Activated CD8-positive, alpha-beta T cell treated with anti-CD3 and anti-CD28 coated beads for 36 hours (primary cell): ENCODE measurements around the gene KIF26B. TPM values are rescaled to one million over a fixed set of nuclear protein-coding genes. Genes with fewer than 3 reads are reported as not detected.
"Not testable (repeated sequence)": the region's sequence is repeated elsewhere in the genome, so short reads cannot be mapped to it uniquely, and the experiment has no call there.

ENCODE experiments used
- ATAC-seq: fragments of 200-7000 bp; cut with Tn5 transposase; one replicate; pipeline ENCODE4 v1.10.0; 2021; ENCODE audit warnings: mild to moderate bottlenecking, moderate library complexity
- CTCF ChIA-PET: fragments of 350-600 bp; sonication (Branson Sonifier 250); formaldehyde crosslinking; loops from one replicate; lab custom pipeline; 2021; ENCODE audit warnings: antibody characterized with exemption; lab: Charles Lee
- POLR2A ChIA-PET: fragments of 350-600 bp; sonication (Branson Sonifier 250); formaldehyde crosslinking; loops from one replicate; lab custom pipeline; 2021; ENCODE audit warnings: antibody characterized with exemption; lab: Charles Lee
- DNase-seq: peaks from one replicate; pipeline ENCODE4 v3.0.0-alpha.2; 2020
- H3K27ac Mint-ChIP-seq: one replicate; pipeline ENCODE4 v1.8.0; 2021; ENCODE audit warnings: mild to moderate bottlenecking, mixed read lengths
- H3K27me3 Mint-ChIP-seq: one replicate; pipeline ENCODE4 v1.8.0; 2021; ENCODE audit warnings: mixed read lengths
- H3K36me3 Mint-ChIP-seq: one replicate; pipeline ENCODE4 v1.8.0; 2021; ENCODE audit warnings: low read depth, mixed read lengths
- H3K4me1 Mint-ChIP-seq: one replicate; pipeline ENCODE4 v1.8.0; 2021; ENCODE audit warnings: low read depth, mixed read lengths
- H3K4me3 Mint-ChIP-seq: one replicate; pipeline ENCODE4 v1.8.0; 2021; ENCODE audit warnings: mild to moderate bottlenecking, moderate library complexity, mixed read lengths
- H3K9me3 Mint-ChIP-seq: one replicate; pipeline ENCODE4 v1.8.0; 2021; ENCODE audit warnings: mixed read lengths
- intact Hi-C: fragments of 100-400 bp; cut with micrococcal nuclease; formaldehyde crosslinking; loops from one replicate; pipeline ENCODE4 v1.10.0; 2022
- total RNA-seq, 2 experiments: library from RNA; stranded (reverse); gene quantifications; one replicate each; pipeline ENCODE4 v1.2.3, GENCODE V29; 2021
- TF ChIP-seq, protein P1 (sequence below): fragments of 200-600 bp; IDR thresholded peaks from one replicate; pipeline ENCODE4 v1.8.0; 2022; ENCODE audit warnings: antibody characterized with exemption, mild to moderate bottlenecking

Gene KIF26B
- total RNA-seq, 2 experiments from 2014 or later, result 0.16 TPM

DNA sequence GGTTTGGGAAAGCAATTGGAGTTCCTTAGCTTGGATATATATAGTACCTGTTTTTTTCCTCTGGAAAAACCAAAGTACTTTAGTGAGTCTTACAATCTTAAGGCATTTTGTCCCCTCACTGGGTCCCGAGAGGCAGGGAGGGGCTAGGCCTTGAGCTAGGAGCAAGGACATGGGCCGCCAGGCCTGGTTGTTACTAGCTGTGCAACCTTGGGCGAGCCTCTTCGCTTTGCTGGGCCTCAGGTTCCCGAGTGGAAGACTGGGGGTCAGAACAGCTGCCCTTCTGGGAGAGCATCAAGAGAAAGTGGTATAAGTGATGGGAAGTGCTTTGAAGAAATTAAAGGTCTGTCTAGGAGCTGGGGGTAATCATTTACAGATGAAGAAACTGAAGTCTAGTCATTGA is 553.2 kb downstream of the KIF26B start:
- POLR2A ChIA-PET, result no interaction called here
- Mint-ChIP-seq H3K4me1 (no peaks in the 10 kb centered on the region), H3K4me3 (no peak overlapping the region), H3K9me3 (no peaks in the 10 kb centered on the region), H3K27ac (no peak overlapping the region), H3K27me3 (no peaks in the 10 kb centered on the region), H3K36me3 (no peaks in the 10 kb centered on the region)
- DNase-seq (no peak), ATAC-seq (no peak)
- TF ChIP-seq, protein P1, sequence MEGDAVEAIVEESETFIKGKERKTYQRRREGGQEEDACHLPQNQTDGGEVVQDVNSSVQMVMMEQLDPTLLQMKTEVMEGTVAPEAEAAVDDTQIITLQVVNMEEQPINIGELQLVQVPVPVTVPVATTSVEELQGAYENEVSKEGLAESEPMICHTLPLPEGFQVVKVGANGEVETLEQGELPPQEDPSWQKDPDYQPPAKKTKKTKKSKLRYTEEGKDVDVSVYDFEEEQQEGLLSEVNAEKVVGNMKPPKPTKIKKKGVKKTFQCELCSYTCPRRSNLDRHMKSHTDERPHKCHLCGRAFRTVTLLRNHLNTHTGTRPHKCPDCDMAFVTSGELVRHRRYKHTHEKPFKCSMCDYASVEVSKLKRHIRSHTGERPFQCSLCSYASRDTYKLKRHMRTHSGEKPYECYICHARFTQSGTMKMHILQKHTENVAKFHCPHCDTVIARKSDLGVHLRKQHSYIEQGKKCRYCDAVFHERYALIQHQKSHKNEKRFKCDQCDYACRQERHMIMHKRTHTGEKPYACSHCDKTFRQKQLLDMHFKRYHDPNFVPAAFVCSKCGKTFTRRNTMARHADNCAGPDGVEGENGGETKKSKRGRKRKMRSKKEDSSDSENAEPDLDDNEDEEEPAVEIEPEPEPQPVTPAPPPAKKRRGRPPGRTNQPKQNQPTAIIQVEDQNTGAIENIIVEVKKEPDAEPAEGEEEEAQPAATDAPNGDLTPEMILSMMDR, result no peak
- intact Hi-C loops, result no loop called here
- CTCF ChIA-PET, result interaction anchor here (0.7 kb wide), 1 partner anchor 399 kb away, joined by 3 read pairs; no protein-coding TSS in a partner anchor

DNA sequence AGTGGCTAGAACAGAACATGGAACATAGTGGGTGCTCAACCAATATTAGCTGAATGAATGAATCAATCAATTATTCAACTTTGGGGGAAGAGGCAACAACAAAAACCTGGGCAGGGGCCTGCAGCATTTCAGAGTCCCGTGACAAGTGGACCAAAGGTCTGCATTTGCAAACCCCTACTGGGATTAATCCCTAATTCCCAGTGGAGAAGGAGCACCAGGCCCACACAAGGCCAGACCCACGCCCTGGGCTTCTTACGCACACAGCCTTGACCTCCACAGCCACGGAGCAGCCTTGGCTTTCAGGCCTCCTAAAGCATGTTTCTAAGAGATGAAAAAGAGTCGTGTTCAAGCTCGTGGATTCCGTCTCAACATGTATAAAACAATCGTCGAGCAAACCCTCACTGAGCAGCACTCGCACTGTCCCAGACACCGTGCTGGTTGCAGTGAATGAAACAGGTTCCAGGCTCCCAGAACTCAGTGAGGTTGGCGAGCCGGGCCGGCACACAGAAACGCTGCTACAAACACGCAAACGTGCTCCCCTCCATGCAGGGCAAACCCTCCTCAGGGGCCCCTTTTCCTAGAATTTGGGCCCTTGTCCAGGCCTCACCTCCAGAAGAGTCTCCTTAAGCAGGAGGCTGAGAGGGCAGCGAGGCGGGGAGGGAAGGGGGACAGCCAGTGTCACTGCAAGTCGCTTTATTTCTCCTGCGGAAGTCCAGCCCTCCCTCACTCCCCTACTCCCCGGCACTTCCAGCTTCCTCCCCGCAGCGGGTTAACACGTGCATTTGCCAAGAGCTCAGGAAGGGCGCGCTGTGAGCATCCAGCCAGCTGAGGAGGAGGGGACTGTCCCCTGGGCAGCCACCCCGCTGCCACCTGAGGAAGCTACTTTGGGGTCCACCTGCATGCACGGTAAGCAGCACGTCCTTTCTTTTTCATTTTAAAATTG is 556.4 kb downstream of the KIF26B start:
- POLR2A ChIA-PET, result interaction anchor here (0.9 kb wide), 1 partner anchor 67 kb away, joined by 4 read pairs; no protein-coding TSS in a partner anchor
- Mint-ChIP-seq H3K4me1 (no peaks in the 10 kb centered on the region), H3K27me3 (peaks cover 1% of the 10 kb centered on the region), H3K9me3 (no peaks in the 10 kb centered on the region), H3K27ac (no peak overlapping the region), H3K36me3 (no peaks in the 10 kb centered on the region), H3K4me3 (no peak overlapping the region)
- TF ChIP-seq, protein P1, result no peak
- intact Hi-C loops, result no loop called here
- DNase-seq, result no peak
- CTCF ChIA-PET, result no interaction called here
- ATAC-seq, result no peak

DNA sequence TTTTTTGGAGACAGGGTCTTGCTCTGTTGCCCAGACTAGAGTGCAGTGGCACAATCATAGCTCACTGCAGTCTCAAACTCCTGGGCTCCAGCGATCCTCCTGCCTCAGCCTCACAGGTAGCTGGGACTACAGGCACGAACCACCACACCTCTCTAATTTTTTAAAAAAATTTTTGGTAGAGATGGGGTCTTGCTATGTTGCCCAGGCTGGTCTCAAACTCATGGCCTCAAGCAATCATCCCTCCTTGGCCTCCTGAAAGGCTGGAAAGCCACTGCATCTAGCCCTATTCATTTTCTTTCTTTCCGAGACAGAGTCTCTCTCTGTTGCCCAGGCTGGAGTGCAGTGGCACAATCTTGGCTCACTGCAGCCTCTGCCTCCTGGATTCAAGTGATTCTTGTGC is 559.2 kb downstream of the KIF26B start:
- H3K36me3 Mint-ChIP-seq, H3K4me1 Mint-ChIP-seq, intact Hi-C loops, H3K27me3 Mint-ChIP-seq, H3K9me3 Mint-ChIP-seq, H3K4me3 Mint-ChIP-seq, DNase-seq, H3K27ac Mint-ChIP-seq, POLR2A ChIA-PET, CTCF ChIA-PET, ATAC-seq: not testable (repeated sequence)

DNA sequence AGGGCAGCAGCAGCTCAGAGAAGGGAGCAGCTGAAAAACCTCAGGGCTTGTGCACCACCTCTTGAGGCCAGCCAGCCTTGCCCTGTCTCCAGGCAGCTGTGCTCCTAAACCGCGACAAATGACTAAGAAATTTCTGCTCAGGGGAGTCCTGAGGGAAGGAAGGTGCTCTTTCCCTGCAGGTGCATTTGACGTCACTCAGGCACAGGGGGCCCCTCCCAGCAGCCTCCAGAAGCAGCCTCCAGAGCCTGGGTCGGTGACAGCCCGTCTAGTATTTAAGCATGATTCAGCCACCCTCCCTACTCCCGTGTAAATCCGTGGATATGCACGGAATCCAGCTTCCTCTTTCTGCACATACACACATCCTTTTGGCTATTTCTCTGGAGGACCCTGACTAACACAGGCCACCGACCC is 560.5 kb downstream of the KIF26B start:
- Mint-ChIP-seq H3K9me3 (no peaks in the 10 kb centered on the region), H3K27me3 (peaks cover 1% of the 10 kb centered on the region), H3K36me3 (no peaks in the 10 kb centered on the region), H3K4me3 (no peak overlapping the region), H3K4me1 (no peaks in the 10 kb centered on the region), H3K27ac (no peak overlapping the region)
- ATAC-seq (no peak), DNase-seq (no peak)
- TF ChIP-seq, protein P1, result no peak
- POLR2A ChIA-PET, result interaction anchor here (0.7 kb wide), 1 partner anchor 205 kb away, joined by 3 read pairs; no protein-coding TSS in a partner anchor
- CTCF ChIA-PET, result no interaction called here
- intact Hi-C loops, result no loop called here

DNA sequence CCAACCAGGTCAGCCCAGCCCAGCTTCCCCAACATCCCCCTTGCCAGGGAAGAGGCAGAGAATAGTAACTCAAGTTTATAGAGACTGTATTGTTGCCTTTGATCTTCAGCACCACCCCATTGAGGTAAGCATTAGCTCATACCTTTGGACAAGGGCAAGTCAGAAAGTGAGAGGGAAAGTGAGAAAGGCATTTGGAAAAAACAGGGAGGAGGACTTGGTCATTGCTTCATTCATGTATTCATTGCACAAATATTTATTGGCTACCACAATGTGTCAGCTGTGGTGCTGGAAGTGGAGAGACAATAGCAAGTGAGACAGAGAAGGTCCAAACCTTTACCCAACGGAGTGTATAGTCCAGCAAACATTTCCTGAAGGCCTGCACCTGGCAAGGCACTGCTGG is 561.2 kb downstream of the KIF26B start:
- CTCF ChIA-PET, result no interaction called here
- peaks cover 1% of the 10 kb centered on the region for H3K27me3 Mint-ChIP-seq
- intact Hi-C loops, result no loop called here
- ATAC-seq (no peak), DNase-seq (no peak)
- TF ChIP-seq, protein P1, result no peak
- H3K36me3 Mint-ChIP-seq, result no peaks in the 10 kb centered on the region
- no peak overlapping the region for H3K27ac Mint-ChIP-seq
- H3K9me3 Mint-ChIP-seq, result no peaks in the 10 kb centered on the region
- POLR2A ChIA-PET, result no interaction called here
- H3K4me3 Mint-ChIP-seq, result no peak overlapping the region
- H3K4me1 Mint-ChIP-seq, result no peaks in the 10 kb centered on the region
